GM21526 (cell line): ENCODE results near the gene ARHGDIA.

Experiments
- ATAC-seq: cut with Tn5 transposase; IDR thresholded peaks from one replicate; pipeline ENCODE4 v1.9.1; 2021; ENCODE audit warnings: moderate library complexity; ENCODE audit not compliant: unreplicated experiment, low FRiP score

ARHGDIA gene

DNA sequence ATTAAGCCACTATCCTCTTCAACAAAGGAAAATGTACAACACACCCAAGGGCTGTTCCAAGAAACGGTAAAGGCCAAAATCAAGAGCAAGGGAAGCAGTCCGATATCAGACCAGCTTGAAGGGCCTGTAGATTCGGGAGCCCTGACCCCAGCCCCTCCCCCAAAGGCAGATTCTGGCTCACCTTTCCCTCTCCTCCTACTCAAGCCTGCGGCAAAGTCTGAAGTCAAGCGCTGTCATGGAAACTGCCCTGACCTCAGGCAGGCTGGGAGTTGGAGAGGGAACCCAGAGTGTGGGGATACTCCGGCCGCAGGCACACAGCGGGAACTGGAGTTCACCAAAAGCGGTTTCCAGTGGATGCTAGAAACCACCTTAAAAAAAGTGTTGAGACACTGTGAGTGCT, 18.5 kb upstream of the ARHGDIA start:
- no peak for ATAC-seq

DNA sequence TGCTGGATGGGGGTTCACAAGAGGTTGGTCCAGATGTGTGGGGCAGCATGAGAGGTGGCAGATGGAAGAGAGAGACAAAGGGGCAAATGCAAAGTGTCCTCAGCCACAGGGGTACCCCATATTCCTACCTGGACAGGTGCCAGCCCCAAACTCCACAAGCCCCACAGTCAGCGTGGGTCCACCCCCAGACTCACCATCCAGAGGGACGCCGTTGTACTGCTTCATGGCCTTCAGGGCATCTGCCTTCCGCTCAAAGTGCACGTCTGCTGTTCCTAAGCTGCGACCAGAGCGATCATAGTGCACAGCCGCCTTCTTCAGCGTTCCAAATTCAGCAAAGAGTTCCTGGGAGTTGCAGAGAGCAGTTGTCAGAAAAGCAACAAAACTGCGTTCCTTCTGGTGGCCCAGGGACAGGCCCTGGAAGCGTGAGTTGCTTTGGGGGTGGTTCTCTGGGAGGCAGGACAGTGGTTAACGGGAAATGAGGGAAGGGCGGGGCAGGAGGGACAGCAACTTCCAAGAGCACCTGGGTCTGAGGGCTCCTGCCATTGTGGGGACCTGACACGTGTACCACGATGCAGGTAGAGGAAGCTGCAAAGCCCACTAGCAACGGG, 18.0 kb upstream of the ARHGDIA start:
- ATAC-seq, result no peak

DNA sequence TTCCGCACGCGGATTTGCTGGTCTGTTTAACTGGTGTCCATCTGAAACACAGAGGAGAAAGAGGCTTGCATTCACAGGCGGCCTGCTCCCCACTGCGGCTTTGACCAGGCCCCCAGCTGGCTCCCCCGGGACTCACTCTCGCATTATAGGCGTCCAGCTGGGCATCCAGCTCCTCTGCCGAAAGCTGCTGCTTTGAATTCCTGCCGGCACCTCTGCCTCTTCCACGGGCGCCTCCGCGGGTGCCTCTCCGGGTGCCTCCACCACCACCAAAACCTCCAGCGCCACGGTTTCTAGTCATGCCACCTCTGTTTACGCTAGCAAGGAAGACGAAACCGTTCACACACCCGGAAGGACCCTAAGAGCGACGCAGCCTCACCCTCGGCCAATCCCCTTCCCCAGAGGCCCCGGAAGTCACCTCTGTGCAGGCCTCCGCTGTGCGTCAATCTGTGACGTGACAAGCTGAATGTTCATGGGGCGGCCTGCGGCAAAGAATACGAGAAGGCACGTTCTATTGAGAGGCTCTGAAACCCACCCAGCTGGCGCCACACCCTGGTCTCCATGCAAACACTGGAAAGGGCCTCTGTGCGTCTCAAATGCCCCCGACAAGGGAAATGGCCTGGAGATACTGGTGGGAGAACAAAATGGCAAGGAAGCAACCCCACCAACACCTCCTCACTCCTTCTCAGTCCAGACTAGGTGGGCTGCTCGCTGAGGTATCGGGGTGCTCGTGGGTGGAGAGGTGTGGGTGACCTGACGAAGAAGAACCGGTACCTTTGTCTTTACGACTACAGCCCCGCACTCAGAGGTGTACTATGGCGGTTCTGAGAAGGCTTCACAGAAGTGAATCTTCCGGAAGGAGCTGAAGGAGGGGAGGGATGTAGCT, 17.2 kb upstream of the ARHGDIA start:
- ATAC-seq, result no peak

DNA sequence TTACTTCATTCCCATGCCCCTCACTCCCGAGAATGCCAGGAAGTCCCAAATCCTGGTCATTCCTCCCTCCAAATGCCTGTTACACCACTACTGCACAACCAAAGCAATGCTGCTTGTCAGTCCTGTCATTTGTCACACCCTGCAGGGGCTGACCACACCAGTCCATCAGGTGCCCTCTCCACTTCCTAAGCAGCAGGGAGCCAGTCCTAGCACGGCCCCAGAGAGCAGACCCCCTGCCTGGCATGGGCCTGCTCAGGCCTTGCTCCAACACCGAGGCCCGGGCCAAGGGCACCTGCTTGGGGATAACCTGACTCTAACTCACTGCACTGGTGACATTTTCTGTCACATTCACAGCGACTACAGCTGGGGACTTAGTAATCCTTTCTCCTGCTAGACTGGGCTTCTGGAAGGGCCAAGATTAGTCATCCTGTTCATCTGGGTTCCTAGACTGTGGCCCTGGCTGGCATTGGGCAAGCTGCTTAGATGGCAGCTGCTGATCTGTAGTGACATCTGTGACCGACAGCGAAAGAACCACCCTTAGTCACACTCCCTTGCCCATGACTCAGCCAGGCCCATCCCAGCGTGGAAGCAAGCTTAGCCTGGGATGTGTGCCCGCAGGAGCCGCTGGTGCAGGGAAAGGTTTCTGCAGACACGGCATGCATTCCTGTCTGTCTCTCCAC, 14.9 kb upstream of the ARHGDIA start:
- ATAC-seq, result no peak

DNA sequence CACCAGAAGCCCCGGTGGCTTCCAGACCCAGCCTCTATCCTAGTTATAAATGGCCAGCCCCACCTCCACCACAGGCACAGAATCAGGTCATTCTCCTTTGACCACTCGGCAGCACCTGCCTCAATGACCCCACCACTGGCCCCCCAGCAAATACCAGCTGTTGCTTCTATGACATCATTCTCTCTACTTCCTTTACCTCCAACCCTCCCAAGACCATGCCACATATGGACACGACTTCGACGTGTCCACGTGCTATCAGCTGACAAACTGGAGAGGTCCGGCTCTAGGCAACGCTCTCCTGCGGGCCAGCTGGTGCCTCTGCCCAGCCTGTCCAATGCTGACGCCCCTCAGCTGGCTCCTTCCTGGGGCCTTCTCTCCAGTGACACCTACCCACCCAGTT, 14.3 kb upstream of the ARHGDIA start:
- no peak for ATAC-seq

DNA sequence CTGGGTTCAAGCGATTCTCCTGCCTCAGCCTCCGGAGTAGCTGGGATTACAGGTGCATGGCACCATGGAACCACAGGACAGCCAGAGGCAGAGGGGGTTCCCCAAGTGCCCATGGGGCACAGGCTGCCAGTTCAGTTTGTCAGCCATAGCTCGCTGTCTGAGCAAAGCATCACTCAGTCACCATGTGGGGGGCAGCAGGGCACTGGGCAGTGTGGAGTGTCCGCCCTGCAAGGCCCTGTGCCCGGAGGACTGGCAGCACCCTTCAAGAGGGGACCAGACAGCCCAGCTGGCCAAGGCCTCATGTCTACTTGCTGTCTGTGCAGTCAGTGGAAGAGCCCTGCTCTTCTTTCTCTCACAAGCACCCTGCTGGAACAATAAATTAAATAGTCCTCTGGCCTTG, 13.8 kb upstream of the ARHGDIA start:
- no peak for ATAC-seq

DNA sequence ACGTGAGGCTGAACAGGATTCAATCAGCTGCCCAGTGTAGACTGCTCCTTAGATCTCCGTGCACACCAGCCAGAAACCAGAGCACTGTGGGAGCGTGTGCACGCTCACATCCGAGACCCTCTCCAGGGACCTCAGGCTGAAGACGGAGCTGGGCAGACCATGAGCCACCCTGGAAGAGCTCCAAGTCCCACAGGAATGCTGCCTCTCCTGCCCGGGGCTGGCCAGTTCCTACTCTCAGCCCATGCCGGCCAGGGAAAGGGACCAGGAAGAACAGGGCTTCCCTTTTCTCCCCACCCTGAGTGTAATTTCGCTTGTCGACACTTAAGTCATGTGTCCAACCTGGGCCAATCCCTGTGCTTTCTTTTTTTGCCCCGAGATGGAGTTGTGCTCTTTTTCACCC, 13.4 kb upstream of the ARHGDIA start:
- ATAC-seq, result no peak

DNA sequence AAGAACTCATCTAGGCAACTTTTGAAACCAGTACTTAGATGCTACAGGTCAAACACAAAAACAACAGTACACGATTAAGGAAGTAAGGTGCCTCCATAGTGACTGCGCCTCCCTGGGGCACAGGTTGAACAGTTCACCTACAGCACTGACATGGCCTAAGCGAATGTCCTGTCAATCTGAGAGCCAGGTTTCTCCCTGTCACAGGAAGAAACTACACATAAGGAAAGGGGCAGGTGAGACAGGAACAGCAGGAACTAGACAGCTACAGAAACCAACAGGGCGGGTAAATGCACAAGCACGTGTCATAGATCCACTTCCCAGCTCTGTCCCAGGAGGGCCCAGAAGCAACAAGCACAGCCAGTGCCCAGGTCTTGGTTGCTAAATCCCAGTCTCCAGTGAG, 8.0 kb upstream of the ARHGDIA start:
- ATAC-seq, result no peak

DNA sequence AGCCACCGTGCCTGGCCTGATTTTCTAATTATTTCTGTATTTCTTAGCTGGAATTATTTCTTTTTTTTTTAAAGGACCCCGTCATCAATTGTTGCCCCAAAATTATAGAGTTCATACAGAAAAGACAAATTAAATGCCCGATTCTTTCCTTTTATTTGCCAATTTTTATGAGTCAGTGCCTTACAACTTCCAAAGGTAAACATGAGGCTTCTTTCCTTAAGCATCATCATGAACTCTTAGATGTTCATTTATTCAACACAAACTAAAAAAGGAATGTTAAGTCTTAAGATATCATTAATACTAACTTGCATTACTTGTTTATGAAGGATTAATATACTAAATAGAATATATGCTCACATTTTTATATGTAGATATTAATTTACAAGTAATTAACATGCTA, 7.2 kb upstream of the ARHGDIA start:
- no peak for ATAC-seq

DNA sequence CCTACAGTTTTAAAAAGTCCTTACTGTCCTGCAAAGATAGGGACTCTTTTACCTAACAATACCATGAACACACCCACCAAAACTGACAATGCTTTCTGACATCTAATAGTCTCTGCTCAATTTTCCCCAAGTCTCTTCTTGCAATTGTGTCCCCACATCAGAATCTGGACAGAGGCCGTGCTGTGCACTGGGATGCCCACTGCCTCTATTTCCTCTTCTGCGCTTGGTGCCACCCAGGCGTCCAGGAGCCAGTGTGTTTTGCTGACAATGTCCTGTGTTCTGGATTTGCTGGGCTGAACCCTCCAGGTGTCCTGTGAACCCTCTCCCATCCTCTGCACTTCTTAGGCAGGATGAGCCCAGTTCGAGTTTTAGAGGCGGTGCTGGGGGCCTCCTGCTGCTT, 6.4 kb upstream of the ARHGDIA start:
- no peak for ATAC-seq

DNA sequence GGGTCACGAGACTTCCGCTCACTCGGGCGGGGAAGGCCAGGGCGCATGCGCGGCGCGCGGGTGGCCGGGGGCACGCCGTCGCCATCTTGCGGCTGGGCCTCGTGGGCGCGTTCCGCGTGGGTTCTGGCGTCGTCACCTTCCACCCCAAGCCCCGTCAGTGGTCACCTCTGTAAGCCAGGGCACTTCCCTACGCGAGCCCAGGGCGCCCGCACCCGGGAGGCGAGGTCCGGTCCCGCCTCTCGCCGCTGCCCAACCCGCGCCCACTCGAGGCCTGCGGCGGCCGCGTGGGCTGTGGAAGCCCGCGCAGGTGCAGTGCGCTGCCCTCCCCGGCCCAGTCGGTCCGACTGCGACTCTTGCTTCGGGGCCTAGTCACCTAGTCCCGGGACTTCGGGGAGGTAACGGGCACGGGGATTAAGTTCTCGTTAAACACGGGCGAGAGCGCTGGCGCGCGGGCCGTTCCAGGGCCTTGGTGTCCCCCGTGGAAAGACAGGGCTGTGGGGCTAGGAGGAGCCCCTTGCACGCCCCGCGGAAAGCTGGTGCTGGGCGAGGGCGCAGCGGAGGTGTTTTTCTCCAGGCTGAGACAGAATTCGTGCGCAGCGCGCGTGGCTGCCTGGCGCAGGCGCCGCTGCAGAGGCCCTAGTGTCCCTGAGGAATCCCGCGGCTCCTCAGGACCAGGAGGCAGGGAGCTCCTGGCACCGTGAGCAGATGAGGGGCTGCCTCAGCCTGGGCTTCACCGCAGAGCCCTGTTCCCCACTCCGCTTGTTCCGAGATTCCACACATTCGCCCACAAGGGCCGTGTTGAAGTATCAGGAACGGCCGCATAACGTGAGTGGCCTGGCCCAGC, 472 bp upstream of the ARHGDIA start:
- peak; percentile 40 for ATAC-seq

DNA sequence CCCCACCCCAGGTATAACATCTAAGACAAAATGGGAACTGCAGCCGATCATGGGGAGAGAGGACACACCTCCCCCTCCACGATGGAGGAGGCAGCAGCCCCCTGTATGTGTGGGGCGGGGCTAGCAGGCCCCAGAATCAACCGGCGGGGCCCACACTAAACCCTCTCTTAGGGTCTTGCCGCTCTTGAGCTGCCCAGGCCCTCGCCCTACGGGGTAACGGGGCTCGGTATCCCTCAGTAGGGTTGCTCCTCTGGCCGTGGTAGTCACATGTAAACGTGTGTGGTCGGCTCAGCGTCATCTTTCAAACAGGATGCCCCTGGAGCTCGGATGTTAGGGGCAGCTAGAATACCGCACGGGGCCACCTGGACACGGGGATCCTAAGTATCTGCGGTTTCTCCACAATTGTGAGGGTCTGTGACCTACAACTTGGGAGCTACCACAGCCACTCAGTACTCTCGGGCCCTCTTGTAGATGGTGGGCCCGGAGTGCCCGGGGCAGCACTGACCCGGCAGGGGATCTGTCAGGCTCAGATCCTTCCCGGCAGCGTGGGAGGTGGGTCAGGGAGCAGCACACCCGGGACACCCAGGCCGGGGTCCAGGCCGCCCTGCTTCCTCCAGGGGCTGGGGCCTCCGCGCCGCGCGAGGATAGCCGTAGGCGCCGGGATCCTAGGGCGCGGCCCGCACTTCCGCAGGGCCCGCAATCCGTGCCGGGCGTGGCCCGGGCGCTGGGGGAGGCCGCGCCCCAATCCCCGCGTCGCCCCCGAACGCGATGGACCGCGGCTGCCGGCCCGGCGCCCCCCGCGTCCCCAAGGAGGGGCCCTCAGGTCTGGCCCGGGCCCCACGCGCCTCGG, 781 bp downstream of the ARHGDIA start:
- peak; percentile 13 for ATAC-seq

DNA sequence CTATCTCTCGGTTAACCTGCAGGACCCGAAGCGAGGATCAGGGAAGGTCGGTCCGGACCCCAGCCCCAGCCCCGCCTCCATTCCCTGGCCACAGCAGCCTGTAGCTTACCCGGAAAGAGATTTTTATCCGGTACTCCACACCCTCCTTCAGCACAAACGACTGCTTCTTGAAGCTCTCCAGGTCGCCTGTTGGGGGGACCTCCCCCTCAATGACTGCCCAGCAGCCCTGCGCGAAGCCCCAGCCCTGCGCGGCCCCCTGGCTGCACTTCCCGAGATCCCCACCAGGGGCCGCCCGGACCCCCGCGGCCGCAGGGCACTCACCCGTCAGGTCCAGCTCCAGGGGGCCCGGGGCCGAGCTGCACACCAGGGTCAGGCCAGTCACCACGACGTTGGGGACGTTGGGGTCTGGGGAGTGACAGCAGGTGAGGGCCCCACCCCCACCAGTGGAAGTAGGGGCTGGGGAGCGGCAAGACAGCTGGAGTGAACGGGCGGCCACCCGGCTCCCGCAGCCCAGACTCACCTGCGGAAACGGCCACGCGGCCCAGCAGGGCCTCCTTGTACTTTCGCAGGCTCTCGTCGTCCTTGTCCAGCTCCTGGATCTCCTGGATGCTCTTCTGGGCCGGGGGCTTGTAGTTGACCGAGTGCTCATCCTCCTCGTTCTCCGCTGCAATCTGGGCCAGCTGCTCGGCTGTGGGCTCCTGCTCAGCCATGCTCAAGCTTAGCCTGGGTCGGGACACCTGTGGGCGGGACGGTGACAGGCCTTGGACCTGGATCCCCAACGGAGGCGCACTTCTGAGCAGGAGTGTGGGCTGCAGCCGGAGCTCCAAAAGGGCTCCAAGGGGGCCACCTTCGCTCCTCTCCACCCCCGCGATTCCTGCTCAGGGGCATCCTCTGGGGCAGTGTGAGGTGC, 1.7 kb downstream of the ARHGDIA start:
- no peak for ATAC-seq

DNA sequence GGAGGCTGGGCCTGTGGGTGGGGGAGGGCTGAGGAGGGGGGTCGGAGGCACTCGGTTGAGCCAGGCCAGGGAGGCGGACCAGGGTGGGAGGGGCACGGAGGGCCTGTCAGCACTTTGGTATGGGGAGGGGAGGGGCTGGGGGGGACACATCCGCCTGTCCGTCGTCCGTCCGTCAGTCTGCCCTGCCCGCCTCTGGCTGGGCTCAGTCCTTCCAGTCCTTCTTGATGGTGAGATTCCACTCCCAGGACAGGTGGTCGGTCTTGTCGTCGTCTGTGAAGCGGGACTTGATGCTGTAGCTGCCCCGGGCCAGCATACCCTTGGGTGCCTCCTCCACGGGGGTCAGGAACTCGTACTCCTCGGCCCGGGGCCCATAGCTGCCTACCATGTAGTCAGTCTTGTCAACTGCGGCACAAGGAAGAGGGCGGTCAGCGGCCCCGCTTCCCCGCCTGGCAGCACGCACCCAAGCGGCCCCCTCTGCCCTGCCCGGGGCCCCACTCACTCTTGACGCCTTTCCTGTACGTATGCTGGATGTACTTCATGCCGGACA, 2.4 kb downstream of the ARHGDIA start:
- ATAC-seq, result no peak

DNA sequence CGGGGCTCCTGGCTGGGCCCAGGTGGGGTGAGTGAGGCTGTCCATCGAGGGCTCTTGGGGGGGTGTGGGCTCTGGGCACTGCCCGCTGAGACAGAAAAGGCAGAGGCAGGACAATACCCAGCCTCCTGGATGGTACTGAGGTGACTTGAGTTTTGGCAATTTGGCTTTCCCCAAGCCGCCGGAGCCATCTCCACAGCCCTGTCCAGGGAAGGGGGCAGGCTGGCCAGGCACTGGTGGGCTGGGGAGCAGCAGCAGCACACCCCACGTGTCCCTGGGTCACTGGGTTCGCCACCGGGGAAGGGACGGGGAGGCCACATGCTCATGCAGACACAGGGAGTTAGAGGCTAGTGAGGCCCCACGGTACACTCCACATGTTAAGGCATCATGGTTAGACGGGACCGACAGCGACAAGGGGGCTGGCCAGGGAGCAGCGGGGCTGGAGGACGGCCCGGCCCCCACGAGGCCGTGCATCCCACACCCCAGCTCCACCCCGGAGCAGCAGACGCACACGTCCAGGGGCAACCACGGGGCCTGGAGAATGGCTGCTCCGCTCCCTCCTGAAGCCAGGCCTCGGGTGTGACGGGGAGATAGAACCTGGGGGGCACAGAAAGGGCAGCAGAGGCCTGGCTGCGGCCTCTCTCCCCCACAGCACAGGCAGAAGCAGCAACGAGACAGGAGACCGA, 3.0 kb downstream of the ARHGDIA start:
- no peak for ATAC-seq

DNA sequence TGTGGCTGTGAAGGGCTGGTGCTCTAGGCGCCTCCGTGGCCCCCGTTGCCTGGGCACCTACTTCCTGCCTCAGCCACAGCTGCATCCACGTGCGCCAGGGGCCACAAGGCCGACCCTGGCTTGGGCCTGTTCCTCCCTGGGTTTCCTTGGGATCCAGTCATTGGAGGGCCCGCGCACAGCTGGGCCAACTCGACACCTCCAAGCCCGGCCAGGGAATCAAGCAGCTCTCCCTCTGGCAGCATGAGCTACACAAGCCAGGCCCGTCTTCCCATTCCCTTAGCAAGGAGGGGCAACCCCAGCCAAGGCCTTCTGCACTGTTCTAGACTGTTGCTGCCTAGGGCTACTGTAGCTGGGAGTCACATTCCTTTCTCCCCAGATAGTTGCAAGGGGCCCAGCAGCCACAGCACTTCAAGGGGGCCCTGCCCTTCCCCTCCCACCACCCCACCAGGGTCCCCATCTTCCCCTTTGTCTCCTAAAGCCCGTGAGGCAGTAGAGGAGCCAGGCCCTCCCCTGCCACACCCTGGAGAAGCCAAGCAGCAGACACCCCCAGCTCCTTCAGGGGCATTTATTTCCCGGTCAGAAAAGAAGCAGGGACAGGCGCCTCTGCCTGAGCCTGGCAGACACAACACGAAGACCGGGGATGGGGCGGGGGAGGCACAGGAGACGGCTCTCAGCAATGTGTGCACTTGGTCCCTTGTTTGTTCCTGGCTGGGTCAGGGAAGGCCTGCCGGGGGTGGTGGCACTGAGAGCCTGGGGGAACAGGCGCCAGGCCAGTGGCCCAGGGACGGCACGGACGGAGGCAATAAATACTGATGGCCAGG, 3.8 kb downstream of the ARHGDIA start:
- ATAC-seq, result no peak
